HepG2 (cell line): ENCODE data around the gene DUSP15. TPM values are rescaled to one million over a fixed set of nuclear protein-coding genes. Genes with fewer than 3 reads are reported as not detected.

ENCODE experiments used
- BHLHE40 ChIP-seq: IDR thresholded peaks from 2 replicates; pipeline ENCODE4 v1.6.1; 2011; ENCODE audit warnings: low read length, improper control_type of control experiment
- ELF4 ChIP-seq: sonication (generic); formaldehyde crosslinking; IDR thresholded peaks from 2 replicates; pipeline ENCODE4 v1.5.0; 2020; ENCODE audit warnings: missing genetic modification reagents, mild to moderate bottlenecking, moderate library complexity, borderline replicate concordance
- GTF2F1 ChIP-seq: fragments of 150-350 bp; IDR thresholded peaks from 2 replicates; pipeline ENCODE4 v1.6.1; 2014; ENCODE audit warnings: low read length
- KDM2A ChIP-seq: sonication (generic); formaldehyde crosslinking; IDR thresholded peaks from 2 replicates; pipeline ENCODE4 v1.4.0; 2020; ENCODE audit warnings: low read depth, missing genetic modification reagents, borderline replicate concordance
- KLF6 ChIP-seq: IDR thresholded peaks from 2 replicates; pipeline ENCODE4 v1.8.0; 2016; ENCODE audit warnings: missing biosample characterization, missing genetic modification reagents
- MIER3 ChIP-seq: IDR thresholded peaks from 2 replicates; pipeline ENCODE4 v1.6.1; 2016; ENCODE audit warnings: missing compliant biosample characterization, borderline replicate concordance
- NCOA5 ChIP-seq: sonication (generic); formaldehyde crosslinking; IDR thresholded peaks from 2 replicates; pipeline ENCODE4 v1.4.0; 2020; ENCODE audit warnings: missing genetic modification reagents
- NR0B2 ChIP-seq: sonication (generic); formaldehyde crosslinking; IDR thresholded peaks from 2 replicates; pipeline ENCODE4 v1.4.0; 2020; ENCODE audit warnings: mild to moderate bottlenecking, missing genetic modification reagents
- RAD51 ChIP-seq: fragments of 450-650 bp; IDR thresholded peaks from 2 replicates; pipeline ENCODE4 v1.6.1; 2016; ENCODE audit warnings: borderline replicate concordance
- RERE ChIP-seq: IDR thresholded peaks from 2 replicates; pipeline ENCODE4 v1.6.1; 2016; ENCODE audit warnings: low read depth, missing genetic modification reagents, missing compliant biosample characterization
- TCF7L2 ChIP-seq: IDR thresholded peaks from 2 replicates; pipeline ENCODE4 v1.6.1; 2011; ENCODE audit warnings: mild to moderate bottlenecking, low read depth, low read length, moderate library complexity
- U2AF1 ChIP-seq: fragments of 200-400 bp; formaldehyde crosslinking; optimal IDR thresholded peaks from 2 replicates; pipeline ENCODE3; 2017; ENCODE audit warnings: mild to moderate bottlenecking, low read depth, low read length
- ZFP36L2 ChIP-seq: sonication (generic); formaldehyde crosslinking; IDR thresholded peaks from 2 replicates; pipeline ENCODE4 v1.4.0; 2020; ENCODE audit warnings: missing genetic modification reagents
- ZNF556 ChIP-seq: sonication (generic); formaldehyde crosslinking; IDR thresholded peaks from 2 replicates; pipeline ENCODE4 v1.4.0; 2020; ENCODE audit warnings: mild to moderate bottlenecking, missing genetic modification reagents, borderline replicate concordance
- ZNF564 ChIP-seq: sonication (generic); formaldehyde crosslinking; IDR thresholded peaks from 2 replicates; pipeline ENCODE4 v1.8.1; 2023; ENCODE audit warnings: mild to moderate bottlenecking, missing genetic modification reagents
- ZNF772 ChIP-seq: sonication (generic); formaldehyde crosslinking; IDR thresholded peaks from 2 replicates; pipeline ENCODE4 v1.5.0; 2020; ENCODE audit warnings: mild to moderate bottlenecking, missing genetic modification reagents
- polyA plus RNA-seq, 8 experiments: library from polyadenylated mRNA; depleted of rRNA in 3 of 8; stranded (reverse) in 7 of 8; unstranded in 1 of 8; fragments of >200 nt; fragmentation: Illumina TruSeq in 4 of 8; extraction: Trizol in 4 of 8; gene quantifications; 2 replicates each; pipeline versions ENCODE4 v1.2.1 to v1.2.3, GENCODE V29; 2011 to 2016; ENCODE audit warnings: low read depth in 4 of 8, missing spikeins in 1 of 8, mixed read lengths in 1 of 8; ENCODE audit not compliant: insufficient read depth in 1 of 8
- total RNA-seq, 5 experiments: library from RNA; depleted of rRNA; stranded (reverse); fragments of >200 nt; fragmentation: Illumina TruSeq; extraction: Trizol; gene quantifications; 2 replicates each; pipeline ENCODE4 v1.2.3, GENCODE V29; 2016; ENCODE audit warnings: low read depth in 1 of 5
- TF ChIP-seq, protein P1 (sequence below): IDR thresholded peaks from 2 replicates; pipeline ENCODE4 v1.6.1; 2012; ENCODE audit warnings: inconsistent platforms
- TF ChIP-seq, protein P2 (sequence below): sonication (generic); formaldehyde crosslinking; IDR thresholded peaks from 2 replicates; pipeline ENCODE4 v1.8.0; 2022; ENCODE audit warnings: mild to moderate bottlenecking, missing genetic modification reagents, moderate library complexity

The DUSP15 gene
- total and polyA plus RNA-seq, 2 of the 13 experiments (the other 11 are each of a cell fraction or from before 2014, with no cell fraction given), result 0.17 to 0.93 TPM

GRCh38 chr20:31822421-31823330, 47.7 kb downstream of the DUSP15 start (continued):
- TF ChIP-seq ZNF564 (CRISPR knock-in tag) (no peak), KLF6 (peak; percentile 62; the same call in 1 of the 2 replicates), BHLHE40 (peak; percentile 49; the same call in 1 of the 2 replicates), MIER3 (no peak), ZFP36L2 (CRISPR knock-in tag) (no peak), KDM2A (CRISPR knock-in tag) (peak; percentile 81), ZNF772 (no peak), U2AF1 (peak; percentile 64), NR0B2 (CRISPR knock-in tag) (no peak), ZNF556 (no peak), RERE (CRISPR knock-in tag) (no peak), GTF2F1 (no peak), ELF4 (CRISPR knock-in tag) (no peak), NCOA5 (CRISPR knock-in tag) (no peak), RAD51 (no peak), TCF7L2 (no peak)
- TF ChIP-seq, protein P1, sequence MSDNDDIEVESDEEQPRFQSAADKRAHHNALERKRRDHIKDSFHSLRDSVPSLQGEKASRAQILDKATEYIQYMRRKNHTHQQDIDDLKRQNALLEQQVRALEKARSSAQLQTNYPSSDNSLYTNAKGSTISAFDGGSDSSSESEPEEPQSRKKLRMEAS, result 0 out of 2 replicates have a peak, but pooled peaks have one; percentile 3
- TF ChIP-seq, protein P2, sequence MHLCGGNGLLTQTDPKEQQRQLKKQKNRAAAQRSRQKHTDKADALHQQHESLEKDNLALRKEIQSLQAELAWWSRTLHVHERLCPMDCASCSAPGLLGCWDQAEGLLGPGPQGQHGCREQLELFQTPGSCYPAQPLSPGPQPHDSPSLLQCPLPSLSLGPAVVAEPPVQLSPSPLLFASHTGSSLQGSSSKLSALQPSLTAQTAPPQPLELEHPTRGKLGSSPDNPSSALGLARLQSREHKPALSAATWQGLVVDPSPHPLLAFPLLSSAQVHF (CRISPR knock-in tag), result no peak
